HepG2 (cell line): Measurements from ENCODE around the gene LRIF1. TPM values are rescaled to one million over a fixed set of nuclear protein-coding genes. Genes with fewer than 3 reads are reported as not detected.

Experiments
- ATAC-seq: fragments of 200-7000 bp; cut with Tn5 transposase; 3 replicates; pipeline ENCODE4 v1.9.1; 2020; ENCODE audit warnings: mild to moderate bottlenecking, moderate library complexity
- BruUV-seq: library from RNA; stranded (reverse); fragments of 400-500 nt; replicated peaks from 2 replicates; lab custom pipeline; 2021; lab: Mats Ljungman, UMichigan
- CTCF ChIA-PET: fragments of 300-600 bp; formaldehyde crosslinking; extraction: SDS; loops from one replicate; lab custom pipeline; 2021; ENCODE audit warnings: low total read pairs, inconsistent platforms, low intra/inter-chr PET ratio; lab: Yijun Ruan, JAX
- POLR2A ChIA-PET: fragments of 350-600 bp; sonication (Branson Sonifier 250); formaldehyde crosslinking; loops from one replicate; lab custom pipeline; 2020; ENCODE audit warnings: antibody characterized with exemption, inconsistent platforms; lab: Yijun Ruan, JAX
- DNase-seq: peaks from one replicate; pipeline ENCODE4 v3.0.0-alpha.2; 2015; ENCODE audit warnings: low spot score
- FAIRE-seq: peaks from 3 replicates; lab custom pipeline; 2011; peaks lifted over from hg19 to GRCh38; lab: Jason Lieb, UNC
- H2AFZ ChIP-seq: one replicate; pipeline ENCODE4 v1.6.1; 2011; ENCODE audit warnings: low read length, inconsistent platforms
- H3K27ac ChIP-seq: fragments of 300-600 bp; 3 replicates; pipeline ENCODE4 v1.8.0; 2011; ENCODE audit warnings: mixed run types, mild to moderate bottlenecking, mixed read lengths, low read length, inconsistent platforms; ENCODE audit not compliant: insufficient read depth; ENCODE audit errors: extremely low read length
- H3K27me3 ChIP-seq, 2 experiments: fragments of 200-600 bp in 1 of 2; 2 replicates in 1 of 2; 3 replicates in 1 of 2; pipeline versions ENCODE4 v1.6.0 to v1.8.0; 2011; ENCODE audit warnings: low read length in 2 of 2, mild to moderate bottlenecking in 2 of 2, moderate library complexity in 2 of 2, inconsistent platforms in 1 of 2; ENCODE audit not compliant: insufficient read depth in 2 of 2, control insufficient read depth in 1 of 2
- H3K36me3 ChIP-seq, 2 experiments: fragments of 200-600 bp in 1 of 2; replicated peaks in 1 of 2; 2 replicates in 1 of 2; 3 replicates in 1 of 2; pipeline versions ENCODE4 v1.5.1 to v1.8.0; 2011; ENCODE audit warnings: low read length in 2 of 2, inconsistent platforms in 1 of 2; ENCODE audit not compliant: insufficient read depth in 2 of 2, control insufficient read depth in 1 of 2
- H3K4me1 ChIP-seq: 2 replicates; pipeline ENCODE4 v1.5.1; 2012; ENCODE audit warnings: low read length, inconsistent platforms; ENCODE audit not compliant: insufficient read depth
- H3K4me2 ChIP-seq: 2 replicates; pipeline ENCODE4 v1.6.0; 2011; ENCODE audit warnings: low read depth, low read length, inconsistent platforms
- H3K4me3 ChIP-seq, 3 experiments: fragments of 200-600 bp in 1 of 3; sonication (generic), shearing (Covaris generic) in 1 of 3; replicated peaks in 1 of 3; 2 replicates each; pipeline ENCODE4 v1.5.1; 2011 to 2016; ENCODE audit warnings: low read length in 3 of 3, inconsistent platforms in 2 of 3, low read depth in 2 of 3, mild to moderate bottlenecking in 2 of 3, control low read depth in 1 of 3, mixed read lengths in 1 of 3; ENCODE audit not compliant: insufficient read depth in 1 of 3
- H3K79me2 ChIP-seq: one replicate; pipeline ENCODE4 v1.6.1; 2011; ENCODE audit warnings: low read length, inconsistent platforms; ENCODE audit not compliant: insufficient read depth
- H3K9ac ChIP-seq: 2 replicates; pipeline ENCODE4 v1.6.0; 2011; ENCODE audit warnings: mild to moderate bottlenecking, low read depth, low read length, inconsistent platforms; ENCODE audit not compliant: insufficient read depth
- H3K9me3 ChIP-seq: 2 replicates; pipeline ENCODE4 v1.5.1; 2012; ENCODE audit warnings: mild to moderate bottlenecking, low read length
- H4K20me1 ChIP-seq: 2 replicates; pipeline ENCODE4 v1.6.0; 2011; ENCODE audit warnings: inconsistent platforms, mild to moderate bottlenecking, low read length, moderate library complexity; ENCODE audit not compliant: insufficient read depth
- ASH2L ChIP-seq: fragments of 300-600, 200-600 bp; sonication (generic); IDR thresholded peaks from 2 replicates; pipeline ENCODE4 v1.7.0; 2017; ENCODE audit warnings: low read depth, mild to moderate bottlenecking, moderate library complexity, mixed read lengths, low read length; ENCODE audit not compliant: insufficient read length
- FOXA1 ChIP-seq, 2 experiments: fragments of 450-650 bp in 1 of 2; sonication (generic) in 1 of 2; formaldehyde crosslinking in 1 of 2; IDR thresholded peaks; 2 replicates each; pipeline versions ENCODE4 v1.4.0 to v1.6.1; 2016 to 2020; ENCODE audit warnings: missing genetic modification reagents in 1 of 2
- ISL2 ChIP-seq: sonication (generic); formaldehyde crosslinking; IDR thresholded peaks from 2 replicates; pipeline ENCODE4 v1.5.0; 2020; ENCODE audit warnings: missing genetic modification reagents
- JUNB ChIP-seq: sonication (generic); formaldehyde crosslinking; IDR thresholded peaks from 2 replicates; pipeline ENCODE4 v1.8.0; 2022; ENCODE audit warnings: missing genetic modification reagents, mild to moderate bottlenecking, borderline replicate concordance
- NAIF1 ChIP-seq: sonication (generic); formaldehyde crosslinking; IDR thresholded peaks from 2 replicates; pipeline ENCODE4 v1.5.0; 2020; ENCODE audit warnings: mild to moderate bottlenecking, missing genetic modification reagents, borderline replicate concordance
- SMAD1 ChIP-seq: sonication (generic); formaldehyde crosslinking; IDR thresholded peaks from 2 replicates; pipeline ENCODE4 v1.4.0; 2020; ENCODE audit warnings: missing genetic modification reagents, low read depth, mild to moderate bottlenecking, borderline replicate concordance
- SPEN ChIP-seq: sonication (generic); formaldehyde crosslinking; IDR thresholded peaks from 2 replicates; pipeline ENCODE4 v1.5.1; 2020; ENCODE audit warnings: low read depth, mild to moderate bottlenecking, missing genetic modification reagents
- ZBTB20 ChIP-seq: sonication (generic); formaldehyde crosslinking; IDR thresholded peaks from 2 replicates; pipeline ENCODE4 v1.8.1; 2023; ENCODE audit warnings: missing genetic modification reagents, low read depth, mild to moderate bottlenecking, borderline replicate concordance
- ZNF572 ChIP-seq: sonication (generic); formaldehyde crosslinking; IDR thresholded peaks from 2 replicates; pipeline ENCODE4 v1.5.1; 2020; ENCODE audit warnings: mild to moderate bottlenecking, missing genetic modification reagents
- ZNF674 ChIP-seq: sonication (generic); formaldehyde crosslinking; IDR thresholded peaks from 2 replicates; pipeline ENCODE4 v1.5.0; 2020; ENCODE audit warnings: low read depth, mild to moderate bottlenecking, missing genetic modification reagents
- ZNF75D ChIP-seq: sonication (generic); formaldehyde crosslinking; IDR thresholded peaks from 2 replicates; pipeline ENCODE4 v1.8.1; 2023; ENCODE audit warnings: missing genetic modification reagents, mild to moderate bottlenecking, borderline replicate concordance
- ZNF780A ChIP-seq: sonication (generic); formaldehyde crosslinking; IDR thresholded peaks from 2 replicates; pipeline ENCODE4 v1.8.0; 2022; ENCODE audit warnings: mild to moderate bottlenecking, missing genetic modification reagents, moderate library complexity
- WGBS: methylation state at CpG from one replicate; pipeline ENCODE4 v1.1.6; 2017; ENCODE audit warnings: low lambda C conversion rate; 5-methylcytosine and 5-hydroxymethylcytosine counted together
- in situ Hi-C: cut with HindIII; loops from 2 replicates; pipeline ENCODE4 v1.10.0; 2017; ENCODE audit warnings: low pct_unique_long_range_greater_than_20kb; ENCODE audit not compliant: extremely low pct_ligation_motif_present
- intact Hi-C: fragments of 100-400 bp; cut with micrococcal nuclease; formaldehyde crosslinking; loops from one replicate; pipeline ENCODE4 v1.10.0; 2022; ENCODE audit not compliant: unreplicated experiment
- polyA plus RNA-seq, 8 experiments: library from polyadenylated mRNA; depleted of rRNA in 3 of 8; stranded (reverse) in 7 of 8; unstranded in 1 of 8; fragments of >200 nt; fragmentation: Illumina TruSeq in 4 of 8; extraction: Trizol in 4 of 8; gene quantifications; 2 replicates each; pipeline versions ENCODE4 v1.2.1 to v1.2.3, GENCODE V29; 2011 to 2016; ENCODE audit warnings: low read depth in 4 of 8, missing spikeins in 1 of 8, mixed read lengths in 1 of 8; ENCODE audit not compliant: insufficient read depth in 1 of 8
- total RNA-seq, 5 experiments: library from RNA; depleted of rRNA; stranded (reverse); fragments of >200 nt; fragmentation: Illumina TruSeq; extraction: Trizol; gene quantifications; 2 replicates each; pipeline ENCODE4 v1.2.3, GENCODE V29; 2016; ENCODE audit warnings: low read depth in 1 of 5
- TF ChIP-seq, protein P1 (sequence below): IDR thresholded peaks from 2 replicates; pipeline ENCODE4 v1.6.1; 2016; ENCODE audit warnings: missing compliant biosample characterization, missing genetic modification reagents, borderline replicate concordance
- TF ChIP-seq, protein P2 (sequence below): sonication (generic); formaldehyde crosslinking; IDR thresholded peaks from 2 replicates; pipeline ENCODE4 v1.4.0; 2020; ENCODE audit warnings: mild to moderate bottlenecking, missing genetic modification reagents
- TF ChIP-seq, protein P3 (sequence below): sonication (generic); formaldehyde crosslinking; IDR thresholded peaks from 2 replicates; pipeline ENCODE4 v1.8.0; 2022; ENCODE audit warnings: mild to moderate bottlenecking, missing genetic modification reagents; ENCODE audit not compliant: insufficient replicate concordance

Gene LRIF1
- total and polyA plus RNA-seq, 2 of the 13 experiments (the other 11 are each of a cell fraction or from before 2014, with no cell fraction given): 18.4 to 42.4 TPM

DNA sequence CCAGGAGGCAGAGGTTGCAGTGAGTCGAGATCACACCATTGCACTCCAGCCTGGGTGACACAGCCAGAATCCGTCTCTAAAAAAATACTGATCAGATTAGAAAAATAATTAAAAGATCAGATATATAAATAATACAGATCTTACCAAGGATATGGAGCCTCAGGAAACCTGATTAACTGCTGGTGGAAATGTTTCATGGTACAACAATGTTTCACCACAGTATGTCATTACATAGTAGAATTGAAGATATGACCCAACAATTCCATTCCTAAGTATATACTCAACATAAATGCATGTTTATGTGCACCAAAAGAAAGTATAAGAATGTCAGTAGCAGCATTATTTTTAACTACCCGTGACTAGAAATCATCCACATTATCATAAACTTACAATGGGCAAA is 49.0 kb downstream of the LRIF1 start:
- Histone ChIP-seq H3K27me3 (no peaks in the 10 kb centered on the region), H3K9ac (no peak overlapping the region), H3K4me1 (no peaks in the 10 kb centered on the region), H3K4me3 (no peak overlapping the region), H3K9me3 (no peaks in the 10 kb centered on the region), H3K4me2 (no peak overlapping the region), H3K27ac (no peak overlapping the region), H3K36me3 (no peaks in the 10 kb centered on the region), H3K79me2 (no peaks in the 10 kb centered on the region), H4K20me1 (no peaks in the 10 kb centered on the region), H2AFZ (no peak overlapping the region)
- FAIRE-seq (no peak), ATAC-seq (no peak), DNase-seq (no peak)
- BruUV-seq: no TSS peak
- CTCF ChIA-PET: no interaction called here
- TF ChIP-seq ZNF572 (no peak), ZNF780A (CRISPR knock-in tag) (no peak), ASH2L (no peak), SPEN (CRISPR knock-in tag) (no peak), ISL2 (CRISPR knock-in tag) (no peak), JUNB (no peak), ZNF674 (no peak), SMAD1 (no peak), NAIF1 (CRISPR knock-in tag) (no peak), ZNF75D (CRISPR knock-in tag) (no peak), FOXA1 (IDR thresholded peaks at IDR 0.05) (no peak), FOXA1 (CRISPR knock-in tag; IDR thresholded peaks at IDR 0.05) (no peak), ZBTB20 (CRISPR knock-in tag) (no peak)
- TF ChIP-seq, protein P1, sequence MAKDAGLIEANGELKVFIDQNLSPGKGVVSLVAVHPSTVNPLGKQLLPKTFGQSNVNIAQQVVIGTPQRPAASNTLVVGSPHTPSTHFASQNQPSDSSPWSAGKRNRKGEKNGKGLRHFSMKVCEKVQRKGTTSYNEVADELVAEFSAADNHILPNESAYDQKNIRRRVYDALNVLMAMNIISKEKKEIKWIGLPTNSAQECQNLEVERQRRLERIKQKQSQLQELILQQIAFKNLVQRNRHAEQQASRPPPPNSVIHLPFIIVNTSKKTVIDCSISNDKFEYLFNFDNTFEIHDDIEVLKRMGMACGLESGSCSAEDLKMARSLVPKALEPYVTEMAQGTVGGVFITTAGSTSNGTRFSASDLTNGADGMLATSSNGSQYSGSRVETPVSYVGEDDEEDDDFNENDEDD (CRISPR knock-in tag): no peak
- TF ChIP-seq, protein P2, sequence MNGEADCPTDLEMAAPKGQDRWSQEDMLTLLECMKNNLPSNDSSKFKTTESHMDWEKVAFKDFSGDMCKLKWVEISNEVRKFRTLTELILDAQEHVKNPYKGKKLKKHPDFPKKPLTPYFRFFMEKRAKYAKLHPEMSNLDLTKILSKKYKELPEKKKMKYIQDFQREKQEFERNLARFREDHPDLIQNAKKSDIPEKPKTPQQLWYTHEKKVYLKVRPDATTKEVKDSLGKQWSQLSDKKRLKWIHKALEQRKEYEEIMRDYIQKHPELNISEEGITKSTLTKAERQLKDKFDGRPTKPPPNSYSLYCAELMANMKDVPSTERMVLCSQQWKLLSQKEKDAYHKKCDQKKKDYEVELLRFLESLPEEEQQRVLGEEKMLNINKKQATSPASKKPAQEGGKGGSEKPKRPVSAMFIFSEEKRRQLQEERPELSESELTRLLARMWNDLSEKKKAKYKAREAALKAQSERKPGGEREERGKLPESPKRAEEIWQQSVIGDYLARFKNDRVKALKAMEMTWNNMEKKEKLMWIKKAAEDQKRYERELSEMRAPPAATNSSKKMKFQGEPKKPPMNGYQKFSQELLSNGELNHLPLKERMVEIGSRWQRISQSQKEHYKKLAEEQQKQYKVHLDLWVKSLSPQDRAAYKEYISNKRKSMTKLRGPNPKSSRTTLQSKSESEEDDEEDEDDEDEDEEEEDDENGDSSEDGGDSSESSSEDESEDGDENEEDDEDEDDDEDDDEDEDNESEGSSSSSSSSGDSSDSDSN (CRISPR knock-in tag): no peak
- TF ChIP-seq, protein P3, sequence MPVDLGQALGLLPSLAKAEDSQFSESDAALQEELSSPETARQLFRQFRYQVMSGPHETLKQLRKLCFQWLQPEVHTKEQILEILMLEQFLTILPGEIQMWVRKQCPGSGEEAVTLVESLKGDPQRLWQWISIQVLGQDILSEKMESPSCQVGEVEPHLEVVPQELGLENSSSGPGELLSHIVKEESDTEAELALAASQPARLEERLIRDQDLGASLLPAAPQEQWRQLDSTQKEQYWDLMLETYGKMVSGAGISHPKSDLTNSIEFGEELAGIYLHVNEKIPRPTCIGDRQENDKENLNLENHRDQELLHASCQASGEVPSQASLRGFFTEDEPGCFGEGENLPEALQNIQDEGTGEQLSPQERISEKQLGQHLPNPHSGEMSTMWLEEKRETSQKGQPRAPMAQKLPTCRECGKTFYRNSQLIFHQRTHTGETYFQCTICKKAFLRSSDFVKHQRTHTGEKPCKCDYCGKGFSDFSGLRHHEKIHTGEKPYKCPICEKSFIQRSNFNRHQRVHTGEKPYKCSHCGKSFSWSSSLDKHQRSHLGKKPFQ (CRISPR knock-in tag): no peak
- POLR2A ChIA-PET: no interaction called here
- in situ Hi-C loops (no loop called here), intact Hi-C loops (no loop called here)
- 26% methylated on average over 3 of the region's 3 CpGs for WGBS
